ENCODE measurements around the gene ALKBH3. TPM values are rescaled to one million over a fixed set of nuclear protein-coding genes. Genes with fewer than 3 reads are reported as not detected.

ALKBH3 gene
- total RNA-seq, 1 experiment from 2014 or later: 36.7 TPM

DNA sequence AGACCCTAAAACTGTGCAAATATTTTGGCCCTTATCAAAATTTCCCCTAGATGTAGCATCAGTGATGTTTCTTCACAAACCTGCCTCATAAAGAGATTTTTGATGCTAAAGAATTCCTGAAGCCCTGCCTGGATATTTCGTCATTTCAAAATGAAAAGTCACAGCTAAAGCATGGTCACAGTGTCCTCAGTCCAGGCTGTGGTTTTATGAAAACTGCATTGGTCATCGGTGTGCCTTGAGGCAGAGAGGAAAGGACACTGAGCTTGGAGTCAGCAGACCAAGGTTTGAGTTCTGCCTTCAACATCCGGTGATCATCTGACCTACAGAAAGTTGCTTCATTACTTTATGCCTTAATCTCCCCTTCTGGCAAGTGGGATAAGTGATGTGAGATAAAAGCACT, 34.8 kb upstream of the ALKBH3 start:
- 0 out of 4 replicates have a peak, but pooled peaks cover 0 to 2% of the 10 kb centered on the region in 2 experiments for H3K36me3 ChIP-seq (ENCODE audit: control insufficient read depth in 1 of 2, insufficient read depth in 2 of 2, low read length in 2 of 2)

More for the DNA sequence above, 34.8 kb upstream of the ALKBH3 start:
- Histone ChIP-seq H3K79me2 (ENCODE audit: insufficient read depth, low read length) (no peaks in the 10 kb centered on the region), H4K20me1 (ENCODE audit: insufficient read depth) (no peaks in the 10 kb centered on the region), H3K9me2 (ENCODE audit: insufficient read depth) (no peaks in the 10 kb centered on the region), H3K27me3 (ENCODE audit: insufficient read depth, low read length) (no peaks in the 10 kb centered on the region), H3K4me2 (ENCODE audit: low read length) (no peak overlapping the region), H3K4me1 (ENCODE audit: control insufficient read depth in 1 of 2, insufficient read depth in 2 of 2, low read length in 2 of 2) (no peaks in the 10 kb centered on the region), H2AFZ (ENCODE audit: low read depth, low read length, poor library complexity, severe bottlenecking) (no peak overlapping the region), H3K9ac (ENCODE audit: low read length) (no peak overlapping the region), H3K9me3 (ENCODE audit: control insufficient read depth in 1 of 2, insufficient read depth in 1 of 2, low read depth in 1 of 2, low read length in 2 of 2) (no peaks in the 10 kb centered on the region), H3K4me3 (replicated peaks in 1 of 2; ENCODE audit: low read depth in 1 of 2, low read length in 2 of 2) (no peak overlapping the region), H3K27ac (ENCODE audit: low read depth, low read length) (no peak overlapping the region)
- ChIA-PET RAD21 (ENCODE audit: low non-redundant PET in 1 of 2, low total read pairs in 2 of 2, uncharacterized antibody in 2 of 2, unreplicated experiment in 2 of 2) (no interaction called here), CTCF (no interaction called here), POLR2A (no interaction called here)
- ATAC-seq (no peak), DNase-seq (ENCODE audit: low read depth, low spot score) (no peak)
- TF ChIP-seq TCF7L2 (IDR thresholded peaks at IDR 0.05; ENCODE audit: borderline replicate concordance, extremely low read depth, insufficient read depth, insufficient read length): no peak
- no peak for TF ChIP-seq FOSL1 (IDR thresholded peaks at IDR 0.05; ENCODE audit: low read depth)
- no peak for TF ChIP-seq POLR2AphosphoS5 (IDR thresholded peaks at IDR 0.05; ENCODE audit: low read depth, low read length)
- no peak for TF ChIP-seq ZFX (IDR thresholded peaks at IDR 0.05)
- TF ChIP-seq, protein P1, sequence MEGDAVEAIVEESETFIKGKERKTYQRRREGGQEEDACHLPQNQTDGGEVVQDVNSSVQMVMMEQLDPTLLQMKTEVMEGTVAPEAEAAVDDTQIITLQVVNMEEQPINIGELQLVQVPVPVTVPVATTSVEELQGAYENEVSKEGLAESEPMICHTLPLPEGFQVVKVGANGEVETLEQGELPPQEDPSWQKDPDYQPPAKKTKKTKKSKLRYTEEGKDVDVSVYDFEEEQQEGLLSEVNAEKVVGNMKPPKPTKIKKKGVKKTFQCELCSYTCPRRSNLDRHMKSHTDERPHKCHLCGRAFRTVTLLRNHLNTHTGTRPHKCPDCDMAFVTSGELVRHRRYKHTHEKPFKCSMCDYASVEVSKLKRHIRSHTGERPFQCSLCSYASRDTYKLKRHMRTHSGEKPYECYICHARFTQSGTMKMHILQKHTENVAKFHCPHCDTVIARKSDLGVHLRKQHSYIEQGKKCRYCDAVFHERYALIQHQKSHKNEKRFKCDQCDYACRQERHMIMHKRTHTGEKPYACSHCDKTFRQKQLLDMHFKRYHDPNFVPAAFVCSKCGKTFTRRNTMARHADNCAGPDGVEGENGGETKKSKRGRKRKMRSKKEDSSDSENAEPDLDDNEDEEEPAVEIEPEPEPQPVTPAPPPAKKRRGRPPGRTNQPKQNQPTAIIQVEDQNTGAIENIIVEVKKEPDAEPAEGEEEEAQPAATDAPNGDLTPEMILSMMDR (IDR thresholded peaks at IDR 0.05 in 2 of 3, conservative IDR thresholded peaks at IDR 0.05 in 1 of 3; ENCODE audit: borderline replicate concordance in 1 of 3, insufficient read depth in 1 of 3, low read depth in 2 of 3, low read length in 2 of 3): no peak
- TF ChIP-seq EZH2 (IDR thresholded peaks at IDR 0.05): no peak
- no peak for TF ChIP-seq POLR2A (IDR thresholded peaks at IDR 0.05; ENCODE audit: borderline replicate concordance, extremely low read depth, insufficient read depth, insufficient read length)
- TF ChIP-seq SIN3A (IDR thresholded peaks at IDR 0.05; ENCODE audit: low read depth): no peak
- TF ChIP-seq, protein P2, sequence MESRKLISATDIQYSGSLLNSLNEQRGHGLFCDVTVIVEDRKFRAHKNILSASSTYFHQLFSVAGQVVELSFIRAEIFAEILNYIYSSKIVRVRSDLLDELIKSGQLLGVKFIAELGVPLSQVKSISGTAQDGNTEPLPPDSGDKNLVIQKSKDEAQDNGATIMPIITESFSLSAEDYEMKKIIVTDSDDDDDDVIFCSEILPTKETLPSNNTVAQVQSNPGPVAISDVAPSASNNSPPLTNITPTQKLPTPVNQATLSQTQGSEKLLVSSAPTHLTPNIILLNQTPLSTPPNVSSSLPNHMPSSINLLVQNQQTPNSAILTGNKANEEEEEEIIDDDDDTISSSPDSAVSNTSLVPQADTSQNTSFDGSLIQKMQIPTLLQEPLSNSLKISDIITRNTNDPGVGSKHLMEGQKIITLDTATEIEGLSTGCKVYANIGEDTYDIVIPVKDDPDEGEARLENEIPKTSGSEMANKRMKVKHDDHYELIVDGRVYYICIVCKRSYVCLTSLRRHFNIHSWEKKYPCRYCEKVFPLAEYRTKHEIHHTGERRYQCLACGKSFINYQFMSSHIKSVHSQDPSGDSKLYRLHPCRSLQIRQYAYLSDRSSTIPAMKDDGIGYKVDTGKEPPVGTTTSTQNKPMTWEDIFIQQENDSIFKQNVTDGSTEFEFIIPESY (IDR thresholded peaks at IDR 0.05; ENCODE audit: extremely low read depth, insufficient replicate concordance, low read length): no peak
- TF ChIP-seq EZH2phosphoT487 (IDR thresholded peaks at IDR 0.05; ENCODE audit: borderline replicate concordance): no peak
- no peak for TF ChIP-seq CEBPB (IDR thresholded peaks at IDR 0.05; ENCODE audit: low read depth)
- no peak for TF ChIP-seq ZNF274 (IDR thresholded peaks at IDR 0.05; ENCODE audit: low read depth, low read length)
- no peak for TF ChIP-seq EGR1 (IDR thresholded peaks at IDR 0.05; ENCODE audit: low read depth)
- no TSS peak for BruUV-seq (replicated peaks)
- intact Hi-C loops (cut with micrococcal nuclease): no loop called here
